A673 (cell line): Measurements from ENCODE around the gene NECAB3.

Source experiments
- CTCF ChIP-seq: fragments of 300-800, 200-600 bp; sonication (generic); conservative IDR thresholded peaks from 2 replicates; pipeline ENCODE4 v1.5.1; 2017; ENCODE audit warnings: low read depth, mild to moderate bottlenecking, antibody characterized with exemption, low read length, moderate library complexity, mixed read lengths
- EZH2 ChIP-seq: fragments of 200-600 bp; sonication (generic); IDR thresholded peaks from 2 replicates; pipeline ENCODE4 v1.6.1; 2017; ENCODE audit warnings: borderline replicate concordance, low read depth, mild to moderate bottlenecking, mixed read lengths, antibody characterized with exemption, low read length; ENCODE audit not compliant: poor library complexity, severe bottlenecking

- no peak for TF ChIP-seq CTCF
- TF ChIP-seq EZH2, result no peak
These were observed 35.8 kb upstream of the NECAB3 start for GRCh38 chr20:33709905-33710541.
